Sigmoid colon (tissue), 7 donors: ENCODE measurements around the gene TSR3. TPM values are rescaled to one million over a fixed set of nuclear protein-coding genes. Genes with fewer than 3 reads are reported as not detected.

Experiments
- DNase-seq: peaks from one replicate; pipeline ENCODE4 v3.0.0-alpha.2; 2019
- H3K27ac ChIP-seq, 4 donors: fragments of 200-600 bp; sonication (generic); one replicate each; pipeline ENCODE4 v1.5.1; 2016 to 2019; ENCODE audit warnings: mild to moderate bottlenecking in 1 of 4
- H3K27me3 ChIP-seq, 3 donors: fragments of 200-600 bp; sonication (generic); one replicate each; pipeline ENCODE4 v1.5.1; 2019; ENCODE audit warnings: mild to moderate bottlenecking in 1 of 3
- H3K36me3 ChIP-seq, 4 donors: fragments of 200-600 bp; sonication (generic); one replicate each; pipeline ENCODE4 v1.5.1; 2016 to 2019
- H3K4me1 ChIP-seq, 4 donors: fragments of 200-600 bp; sonication (generic); one replicate each; pipeline ENCODE4 v1.5.1; 2017 to 2019
- H3K4me3 ChIP-seq, 4 donors: fragments of 200-600 bp; sonication (generic); one replicate each; pipeline ENCODE4 v1.5.1; 2017 to 2019; ENCODE audit warnings: mild to moderate bottlenecking in 2 of 4, moderate library complexity in 1 of 4
- H3K9me3 ChIP-seq, 4 donors: fragments of 200-600 bp in 3 of 4; sonication (generic) in 3 of 4; one replicate each; pipeline versions ENCODE4 v1.5.1 to v1.6.1; 2013 to 2019
- EP300 ChIP-seq, 4 donors: sonication (generic); formaldehyde crosslinking; IDR thresholded peaks; one replicate each; pipeline ENCODE4 v1.6.1; 2017; ENCODE audit warnings: antibody characterized with exemption in 4 of 4
- POLR2A ChIP-seq, 2 donors: fragments of 450-650 bp; IDR thresholded peaks; one replicate each; pipeline ENCODE4 v1.6.1; 2016; ENCODE audit warnings: antibody characterized with exemption in 2 of 2, mild to moderate bottlenecking in 2 of 2, moderate library complexity in 2 of 2
- POLR2AphosphoS5 ChIP-seq, 4 donors: sonication (generic); formaldehyde crosslinking; IDR thresholded peaks; one replicate each; pipeline ENCODE4 v1.6.1; 2017; ENCODE audit warnings: antibody characterized with exemption in 4 of 4
- WGBS, 2 donors: extraction: QIAGEN DNeasy Blood & Tissue Kit; methylation state at CpG; one replicate each; pipeline ENCODE4 v1.1.7; 2013; 5-methylcytosine and 5-hydroxymethylcytosine counted together
- intact Hi-C: fragments of 100-400 bp; cut with DNase I; formaldehyde crosslinking; loops from one replicate; pipeline ENCODE4 v1.15.1; 2023
- polyA plus RNA-seq, 3 donors: library from polyadenylated mRNA; stranded (reverse); fragments of 200-250 nt; gene quantifications; one replicate each; pipeline ENCODE4 v1.2.3, GENCODE V29; 2013
- total RNA-seq, 4 donors: library from RNA; depleted of rRNA; stranded (reverse); fragments of >200 nt; gene quantifications; one replicate each; pipeline ENCODE4 v1.1.0, GENCODE V29; 2016
- TF ChIP-seq, protein P1 (sequence below), 4 experiments: fragments of 450-650 bp in 3 of 4; fragments of 200-600 bp in 1 of 4; IDR thresholded peaks; one replicate each; pipeline ENCODE4 v1.5.1; 2016 to 2019; ENCODE audit warnings: antibody characterized with exemption in 4 of 4, mild to moderate bottlenecking in 3 of 4, moderate library complexity in 2 of 4
- donor health status: healthy with polysubstance abuse.
- donor health status: Bipolar disorder and iron deficiency.
- donor health status: healthy.

The TSR3 gene
- total and polyA plus RNA-seq, 7 donors = 59.0 to 107 (median 83.4) TPM

DNA sequence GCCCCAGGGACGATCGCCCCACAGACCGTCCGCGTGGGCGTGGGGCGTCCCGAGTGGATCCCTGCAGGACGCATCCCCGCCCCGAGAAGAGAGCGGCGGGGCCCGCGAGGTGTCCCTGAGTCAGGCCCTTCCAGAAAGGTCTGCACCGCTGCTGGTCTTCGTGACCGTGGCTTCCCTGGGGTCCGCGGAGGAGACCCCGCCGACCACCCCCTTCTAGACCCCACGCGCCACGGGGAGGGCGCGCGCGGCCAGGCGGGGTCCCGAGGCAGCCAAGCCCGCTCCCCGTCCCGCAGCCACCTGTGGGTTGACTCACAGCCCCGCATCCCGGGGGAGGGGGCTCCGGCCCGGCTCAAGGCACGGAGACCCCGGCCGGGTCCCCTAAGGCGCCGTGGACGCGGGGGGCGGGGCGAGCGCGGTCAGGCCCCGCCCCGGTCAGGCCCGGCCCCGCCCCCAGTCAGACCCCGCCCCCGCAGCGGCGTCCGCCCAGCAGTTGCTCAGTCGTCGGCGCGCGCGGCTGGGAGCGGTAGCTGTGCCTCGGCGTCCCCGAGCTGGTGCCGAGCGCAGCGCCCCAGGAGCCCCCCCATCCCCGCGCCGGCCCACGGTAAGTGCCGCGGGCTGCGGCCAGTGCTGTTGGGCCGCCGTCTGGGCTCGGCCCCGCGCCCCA lies 18.4 kb downstream of the TSR3 start, which contains the start of gene BAIAP3:
Gene BAIAP3, plus strand, starts transcription at position 497 of the 664 bp plus-strand sequence. CDS start 4,905 bp downstream, outside the sequence.
- TF ChIP-seq POLR2A (IDR thresholded peaks at IDR 0.05) (no peak), EP300 (IDR thresholded peaks at IDR 0.05) (no peak), POLR2AphosphoS5 (IDR thresholded peaks at IDR 0.05) (no peak)
- TF ChIP-seq, protein P1, sequence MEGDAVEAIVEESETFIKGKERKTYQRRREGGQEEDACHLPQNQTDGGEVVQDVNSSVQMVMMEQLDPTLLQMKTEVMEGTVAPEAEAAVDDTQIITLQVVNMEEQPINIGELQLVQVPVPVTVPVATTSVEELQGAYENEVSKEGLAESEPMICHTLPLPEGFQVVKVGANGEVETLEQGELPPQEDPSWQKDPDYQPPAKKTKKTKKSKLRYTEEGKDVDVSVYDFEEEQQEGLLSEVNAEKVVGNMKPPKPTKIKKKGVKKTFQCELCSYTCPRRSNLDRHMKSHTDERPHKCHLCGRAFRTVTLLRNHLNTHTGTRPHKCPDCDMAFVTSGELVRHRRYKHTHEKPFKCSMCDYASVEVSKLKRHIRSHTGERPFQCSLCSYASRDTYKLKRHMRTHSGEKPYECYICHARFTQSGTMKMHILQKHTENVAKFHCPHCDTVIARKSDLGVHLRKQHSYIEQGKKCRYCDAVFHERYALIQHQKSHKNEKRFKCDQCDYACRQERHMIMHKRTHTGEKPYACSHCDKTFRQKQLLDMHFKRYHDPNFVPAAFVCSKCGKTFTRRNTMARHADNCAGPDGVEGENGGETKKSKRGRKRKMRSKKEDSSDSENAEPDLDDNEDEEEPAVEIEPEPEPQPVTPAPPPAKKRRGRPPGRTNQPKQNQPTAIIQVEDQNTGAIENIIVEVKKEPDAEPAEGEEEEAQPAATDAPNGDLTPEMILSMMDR (IDR thresholded peaks at IDR 0.05) = no peak
- H3K36me3 ChIP-seq = no peaks in the 10 kb centered on the region
- intact Hi-C loops = no loop called here
- peaks cover 0 to 5% (median 0%) of the 10 kb centered on the region in 4 donors for H3K9me3 ChIP-seq
- H3K4me3 ChIP-seq = peak within 1 kb of the TSS; percentile 14 to 41 (median 34)
- H3K27ac ChIP-seq = no peak within 1 kb of the TSS
- H3K27me3 ChIP-seq = peaks cover 33 to 63% (median 51%) of the 10 kb centered on the region in 3 donors
- DNase-seq = no peak
- WGBS, 2 donors = 3 to 6% methylated on average over 83 of the region's 83 CpGs
- H3K4me1 ChIP-seq = peaks cover 0 to 34% (median 26%) of the 10 kb centered on the region in 4 donors

DNA sequence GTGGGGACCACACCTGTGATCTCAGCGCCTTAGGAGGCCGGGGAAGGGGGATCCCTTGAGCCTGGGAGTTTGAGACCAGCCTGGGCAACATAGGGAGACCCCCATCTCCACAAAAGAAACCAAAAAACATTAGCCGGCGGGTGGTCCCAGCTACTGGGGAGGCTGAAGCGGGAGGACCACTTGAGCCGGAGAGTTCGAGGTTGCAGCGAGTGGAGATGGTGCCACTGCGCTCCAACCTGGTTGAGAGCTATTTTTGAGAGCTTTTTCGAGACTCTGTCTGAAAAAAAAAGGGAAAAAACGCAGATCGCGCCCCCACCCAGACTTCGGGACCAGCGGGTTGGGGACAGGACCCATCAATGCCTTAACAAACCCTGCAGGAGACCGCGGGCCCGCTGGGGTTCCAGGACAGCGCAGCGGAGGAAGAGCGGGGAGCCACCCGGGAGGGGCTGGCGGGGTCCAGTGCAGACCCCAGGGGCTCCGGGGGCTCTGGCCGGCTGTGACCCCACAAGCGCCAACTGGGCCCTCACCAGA lies 19.0 kb downstream of the TSR3 start:
- Histone ChIP-seq H3K4me1 (peaks cover 0 to 34% (median 26%) of the 10 kb centered on the region in 4 donors), H3K36me3 (peaks cover 0 to 3% (median 0%) of the 10 kb centered on the region in 4 donors), H3K9me3 (peaks cover 0 to 5% (median 0%) of the 10 kb centered on the region in 4 donors), H3K27me3 (peaks cover 33 to 63% (median 51%) of the 10 kb centered on the region in 3 donors), H3K4me3 (peak overlapping the region; percentile 14 to 41 (median 34)), H3K27ac (no peak overlapping the region)
- WGBS, 2 donors = 8 to 10% methylated on average over 26 of the region's 26 CpGs
- intact Hi-C loops = no loop called here
- TF ChIP-seq, protein P1 (IDR thresholded peaks at IDR 0.05) = no peak
- TF ChIP-seq POLR2A (IDR thresholded peaks at IDR 0.05) (no peak), EP300 (IDR thresholded peaks at IDR 0.05) (no peak), POLR2AphosphoS5 (IDR thresholded peaks at IDR 0.05) (no peak)
- no peak for DNase-seq

DNA sequence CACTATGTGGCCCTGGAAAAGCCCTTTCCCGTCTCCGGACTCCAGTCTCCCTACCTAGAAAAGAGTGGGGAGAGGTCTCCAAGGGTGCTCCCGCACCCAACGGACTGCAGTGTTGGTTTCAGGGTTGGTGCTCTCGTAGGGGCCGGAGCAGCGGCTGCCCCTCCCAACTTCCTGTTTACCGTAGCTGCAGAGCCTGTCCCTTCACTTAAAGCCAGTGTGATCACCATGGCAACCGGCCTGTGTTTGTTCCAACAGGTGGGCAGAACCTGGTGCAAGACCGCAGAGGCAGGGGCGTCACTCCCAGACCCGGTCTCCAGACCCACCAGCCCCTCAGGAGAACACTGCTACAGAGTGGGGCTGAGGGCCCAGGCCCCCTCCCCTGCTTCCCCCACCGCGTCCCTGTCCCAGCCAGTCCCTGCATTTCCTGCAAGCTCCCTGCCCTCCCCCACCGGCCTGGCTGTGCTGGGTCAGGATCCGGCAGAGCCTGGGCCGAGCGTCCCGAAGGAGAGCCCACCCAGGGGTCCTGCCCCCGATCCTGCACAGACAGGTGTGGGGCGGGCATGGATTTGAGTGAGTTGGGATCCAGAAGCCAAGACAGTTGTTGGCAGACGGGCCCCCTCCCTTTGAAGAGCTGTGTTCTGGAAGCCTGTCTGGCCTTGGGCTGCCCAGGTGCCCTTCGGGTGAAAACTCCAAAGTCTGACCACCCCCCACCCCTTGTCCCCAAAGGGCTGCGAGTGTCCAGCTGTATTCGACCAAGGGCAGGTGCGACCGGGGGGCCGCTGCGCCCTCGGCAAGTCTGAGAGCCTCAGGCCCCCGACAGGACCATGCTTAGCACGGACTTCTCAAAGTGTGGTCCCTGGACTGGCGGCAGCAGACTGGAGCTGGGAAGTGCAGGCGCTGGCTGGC lies 19.7 kb downstream of the TSR3 start:
- peak; percentile 86 for DNase-seq

More for the DNA sequence above, 19.7 kb downstream of the TSR3 start:
- H3K36me3 ChIP-seq = peaks cover 0 to 6% (median 0%) of the 10 kb centered on the region in 4 donors
- H3K9me3 ChIP-seq = peaks cover 0 to 5% (median 0%) of the 10 kb centered on the region in 4 donors
- no peak for TF ChIP-seq EP300 (IDR thresholded peaks at IDR 0.05)
- no peak for TF ChIP-seq POLR2A (IDR thresholded peaks at IDR 0.05)
- TF ChIP-seq, protein P1 (IDR thresholded peaks at IDR 0.05) = no peak
- no peak for TF ChIP-seq POLR2AphosphoS5 (IDR thresholded peaks at IDR 0.05)
- H3K4me3 ChIP-seq = peak overlapping the region; percentile 8 to 41 (median 34)
- WGBS, 2 donors = 5% methylated on average over 34 of the region's 34 CpGs
- peaks cover 0 to 34% (median 26%) of the 10 kb centered on the region in 4 donors for H3K4me1 ChIP-seq
- H3K27me3 ChIP-seq = peaks cover 33 to 63% (median 51%) of the 10 kb centered on the region in 3 donors
- H3K27ac ChIP-seq = peak overlapping the region in 3 of 4 donors; percentile 4 to 37 (median 20)
- intact Hi-C loops = no loop called here
